ENCODE measurements around the gene NFYB.
"Not testable (repeated sequence)": the region's sequence is repeated elsewhere in the genome, so short reads cannot be mapped to it uniquely, and the experiment has no call there.

NFYB gene

DNA sequence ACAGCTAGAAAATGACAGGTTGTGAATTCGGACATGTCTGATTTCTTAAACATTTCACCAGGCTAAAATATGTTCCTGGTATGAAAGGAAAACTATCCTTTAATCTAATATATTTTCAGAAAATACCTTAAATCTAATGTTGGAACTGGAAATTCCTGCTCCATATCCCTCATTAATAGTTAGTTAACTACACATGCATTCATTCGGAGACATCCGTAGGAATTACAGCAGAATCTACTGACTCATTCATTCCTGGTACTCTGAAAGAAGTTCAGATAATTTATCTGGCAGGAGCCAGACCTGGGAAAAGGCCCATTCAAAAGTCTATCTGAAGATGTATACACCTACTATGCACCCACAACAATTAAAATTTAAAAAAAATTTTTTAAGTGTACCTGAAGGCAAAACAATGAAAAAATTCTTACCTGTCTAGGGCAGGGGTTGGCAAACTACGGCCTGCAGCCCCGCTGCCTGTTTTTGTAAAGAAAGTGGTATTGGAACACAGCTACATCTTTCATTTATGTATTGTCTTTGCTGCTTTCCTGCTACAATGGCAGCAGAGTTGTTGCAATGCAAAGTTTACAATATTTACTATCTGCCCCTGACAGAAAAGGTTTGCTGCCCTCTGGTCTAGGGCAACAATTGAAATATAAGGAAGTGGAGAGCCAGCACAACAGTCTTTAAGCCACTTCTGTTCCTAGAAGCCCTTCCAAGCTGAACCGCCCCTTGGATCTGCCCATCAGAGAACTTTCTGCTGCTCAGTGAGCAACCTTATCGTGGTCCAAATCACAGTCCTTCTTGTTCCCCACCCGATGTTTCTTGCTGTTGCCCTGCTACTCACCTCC lies 17.9 kb upstream of the NFYB start:
- no peak for DNase-seq

DNA sequence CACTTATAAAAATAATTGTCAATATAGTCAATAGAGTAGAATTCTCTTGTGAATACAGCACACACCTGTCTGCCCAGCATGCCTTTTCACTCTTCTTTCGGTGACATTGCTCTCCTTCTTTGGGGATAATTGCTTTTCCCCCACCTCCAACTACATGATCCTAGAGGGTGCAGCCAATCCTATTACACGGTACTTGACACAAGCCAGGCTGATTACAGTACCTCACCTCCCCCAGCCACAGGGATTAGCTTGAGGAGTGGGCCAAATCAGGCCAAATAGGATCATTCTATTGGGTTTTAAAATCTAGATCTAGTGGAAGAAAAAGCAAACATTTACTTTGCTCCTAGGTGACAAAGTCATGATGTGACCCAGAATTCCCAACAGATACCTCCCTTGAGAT lies 16.8 kb upstream of the NFYB start:
- DNase-seq = no peak

GRCh38 chr12:104154286-104154685 lies 16.3 kb upstream of the NFYB start:
- no peak for DNase-seq

DNA sequence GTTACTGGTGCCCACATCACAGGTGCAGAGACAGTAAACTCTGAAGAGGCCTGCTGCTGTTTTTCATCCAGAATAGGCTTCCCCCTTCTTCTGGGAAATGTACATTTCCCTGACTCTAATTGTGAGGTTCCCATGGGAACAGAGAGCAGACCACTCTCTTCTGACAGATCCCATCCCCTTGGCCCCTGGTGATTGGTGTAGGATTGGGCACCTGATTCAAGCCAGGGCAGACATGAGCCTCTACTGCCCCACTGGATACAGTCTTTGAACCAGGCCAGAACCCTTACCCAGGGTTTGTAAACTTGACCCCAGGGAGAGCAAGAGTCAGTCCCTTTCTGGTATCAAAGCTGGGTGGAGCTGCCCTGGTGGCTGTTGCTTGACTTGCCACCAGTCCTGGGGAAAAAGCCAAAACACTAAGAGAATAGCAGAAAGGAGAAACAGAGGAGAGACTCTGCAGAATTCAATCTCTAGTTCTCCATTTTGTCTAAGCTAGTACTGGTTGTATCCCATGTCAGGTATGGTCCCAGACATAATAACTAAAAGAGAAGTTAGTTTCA lies 14.8 kb upstream of the NFYB start:
- DNase-seq = no peak

DNA sequence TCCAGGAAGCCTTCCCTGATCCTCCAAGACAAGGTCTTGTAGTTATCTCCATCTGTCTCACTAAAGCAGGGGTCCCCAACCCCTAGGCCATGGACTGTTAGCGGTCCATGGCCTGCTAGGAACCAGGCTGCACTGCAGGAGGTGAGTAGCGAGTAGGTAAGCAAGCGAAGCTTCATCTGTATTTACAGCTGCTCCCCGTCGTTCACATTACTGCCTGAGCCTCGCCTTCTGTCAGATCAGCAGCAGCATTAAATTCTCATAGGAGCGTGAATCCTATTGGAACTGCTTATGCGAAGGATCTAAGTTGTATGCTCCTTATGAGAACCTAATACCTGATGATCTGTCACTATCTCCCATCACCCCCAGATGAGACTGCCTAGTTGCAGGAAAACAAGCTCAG lies 12.4 kb upstream of the NFYB start:
- DNase-seq = no peak

- DNase-seq = no peak
These were observed 9.3 kb upstream of the NFYB start for GRCh38 chr12:104147346-104147745.

DNA sequence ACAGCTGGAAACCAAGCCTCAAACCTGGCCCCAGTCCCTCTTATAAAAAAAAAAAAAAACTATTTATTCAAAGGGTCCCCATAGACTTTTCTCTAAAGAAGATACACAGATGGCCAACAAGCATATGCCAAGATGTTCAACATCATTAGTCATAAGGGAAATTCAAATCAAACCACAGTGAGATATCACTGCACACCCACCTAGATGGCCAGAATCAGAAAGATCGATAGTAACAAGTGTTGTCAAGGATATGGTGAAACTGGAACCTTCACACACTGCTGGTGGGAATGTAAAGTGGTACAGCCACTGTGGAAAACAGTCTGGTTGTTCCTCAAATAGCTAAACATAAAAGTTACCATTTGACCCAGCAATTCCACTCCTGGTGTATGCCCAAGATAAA lies 5.9 kb upstream of the NFYB start:
- no peak for DNase-seq

GRCh38 chr12:104143002-104143401 lies 5.0 kb upstream of the NFYB start:
- no peak for DNase-seq

DNA sequence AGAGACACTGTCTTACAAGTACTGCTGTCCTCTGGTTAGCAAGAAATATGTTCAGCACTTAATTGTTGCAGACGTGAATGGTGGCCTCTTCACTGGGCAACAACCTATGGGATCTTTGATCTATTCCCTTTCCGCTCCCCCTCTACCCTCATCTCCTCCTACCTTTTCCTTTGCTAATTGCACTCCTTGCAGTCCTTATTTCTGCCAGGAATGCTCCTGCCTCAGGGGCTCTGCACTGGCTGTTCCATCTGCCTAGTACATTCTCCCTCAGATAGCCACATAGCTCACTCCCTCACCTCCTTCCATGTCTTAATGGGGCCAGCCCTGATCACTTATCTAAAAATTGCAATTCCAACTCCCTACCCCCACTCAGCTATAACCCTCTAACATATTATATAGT lies 4.5 kb upstream of the NFYB start:
- DNase-seq = no peak

- no peak for DNase-seq
These were observed 765 bp upstream of the NFYB start for GRCh38 chr12:104138797-104139152.

DNA sequence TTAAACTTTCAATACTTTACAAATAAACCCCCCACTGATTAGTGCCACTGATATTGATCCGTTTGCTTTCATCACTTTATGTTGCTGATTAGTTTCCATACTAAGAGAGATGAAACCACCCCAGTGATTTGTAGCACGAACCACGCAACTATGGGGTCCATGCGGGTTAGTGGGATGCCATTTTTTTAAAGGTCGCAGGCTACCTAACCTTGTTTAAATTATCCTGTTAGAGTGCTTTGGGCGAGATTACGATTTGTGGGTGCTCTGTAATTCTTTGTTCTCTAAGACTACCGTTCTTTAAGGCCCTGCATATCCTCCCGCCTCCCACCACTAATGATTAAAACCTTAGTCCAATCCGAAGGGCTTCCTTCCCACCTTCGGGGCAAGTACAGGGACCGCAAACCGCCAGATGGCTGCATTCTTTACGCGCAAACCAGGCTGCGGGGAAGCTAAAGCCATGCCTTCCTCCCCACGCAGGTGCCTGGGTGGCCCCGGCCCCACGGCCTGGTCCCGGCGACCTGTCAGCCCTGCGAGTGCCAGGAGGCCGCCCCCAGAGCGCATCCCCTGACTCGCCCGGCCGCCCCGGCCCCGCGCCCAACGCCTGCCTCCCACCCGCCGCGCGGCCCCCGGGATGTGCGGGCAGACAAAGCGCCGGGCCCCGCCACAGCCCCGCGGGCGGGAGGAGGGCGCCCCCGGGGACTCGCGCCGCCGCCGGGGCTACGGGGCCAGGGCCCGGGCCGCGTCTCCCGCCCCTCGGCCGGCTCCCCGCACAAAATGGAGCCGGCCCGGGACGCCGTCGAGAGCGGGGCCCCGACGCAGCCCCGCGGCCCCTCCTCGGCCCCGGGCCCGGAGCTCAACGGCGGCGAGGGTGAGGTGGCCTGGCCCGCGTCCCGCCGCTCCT lies 759 bp downstream of the NFYB start:
- DNase-seq = peak; percentile 44

- DNase-seq = no peak
These were observed 1.4 kb downstream of the NFYB start for GRCh38 chr12:104136577-104136976.

DNA sequence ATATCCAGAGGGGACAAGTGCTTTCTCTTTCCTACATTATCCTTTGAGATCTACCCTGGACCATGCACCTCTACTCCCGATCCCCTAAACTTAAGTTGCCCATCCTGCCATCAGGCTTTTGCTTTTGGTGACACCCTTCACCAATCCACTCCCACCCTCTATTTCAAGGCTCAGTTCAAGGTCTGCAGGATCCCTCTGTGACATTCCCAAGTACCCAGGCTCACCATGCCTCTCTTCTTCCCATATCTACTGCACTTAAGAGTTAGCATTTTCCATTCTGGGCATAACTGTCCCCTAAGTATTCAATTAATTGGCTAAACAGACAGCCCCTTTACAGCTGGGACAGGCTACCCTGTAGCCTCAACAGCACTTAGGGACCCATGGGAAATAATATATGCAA lies 3.1 kb downstream of the NFYB start:
- no peak for DNase-seq

- no peak for DNase-seq
These were observed 4.1 kb downstream of the NFYB start for GRCh38 chr12:104133866-104134265.

DNA sequence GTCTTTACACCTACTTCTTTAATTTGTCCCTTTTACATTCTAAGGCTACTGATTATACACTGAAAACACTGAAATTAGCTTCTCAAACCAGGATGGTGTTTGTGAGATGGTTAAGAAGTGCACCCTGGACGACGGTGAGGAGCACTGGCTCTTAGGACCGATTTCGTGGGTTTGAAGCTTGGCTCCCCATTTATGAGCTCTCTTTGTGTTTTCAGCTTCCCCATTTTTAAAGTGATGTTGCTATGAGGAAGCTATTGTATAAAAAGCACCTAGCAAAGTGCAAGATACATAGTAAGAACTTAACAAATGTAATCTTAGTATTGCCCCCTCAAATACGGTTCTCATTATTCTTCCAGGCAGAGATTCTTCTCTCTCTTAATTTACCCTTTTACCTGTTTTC lies 4.7 kb downstream of the NFYB start:
- no peak for DNase-seq

DNA sequence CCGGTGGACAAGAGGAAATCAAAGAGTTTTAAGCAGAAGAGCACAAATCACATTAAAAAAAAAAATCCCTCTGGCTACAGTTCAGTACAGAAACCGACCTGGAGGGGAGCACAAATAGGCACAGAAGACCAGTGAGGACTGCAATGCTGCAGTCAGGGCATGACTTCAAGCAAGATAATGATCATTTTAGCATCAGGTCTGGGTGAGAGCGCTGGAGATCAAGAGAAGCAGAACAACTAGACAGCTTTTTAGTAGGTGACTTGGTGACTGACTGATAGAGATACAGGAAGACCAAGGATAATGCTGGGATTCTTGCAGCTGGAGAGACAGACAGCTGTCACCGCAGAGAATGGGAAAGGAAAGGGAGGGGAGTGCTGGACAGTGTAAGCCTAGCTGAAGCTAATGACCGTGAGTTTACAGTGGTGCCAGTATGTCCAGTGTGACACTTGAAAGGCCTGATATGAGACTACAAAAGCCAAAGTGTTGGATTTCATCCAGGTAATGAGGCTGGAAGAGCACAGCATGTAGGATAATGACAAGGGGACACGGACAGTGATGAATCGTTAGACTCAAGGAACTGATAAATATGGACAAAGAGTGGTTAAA lies 5.6 kb downstream of the NFYB start:
- no peak for DNase-seq

DNA sequence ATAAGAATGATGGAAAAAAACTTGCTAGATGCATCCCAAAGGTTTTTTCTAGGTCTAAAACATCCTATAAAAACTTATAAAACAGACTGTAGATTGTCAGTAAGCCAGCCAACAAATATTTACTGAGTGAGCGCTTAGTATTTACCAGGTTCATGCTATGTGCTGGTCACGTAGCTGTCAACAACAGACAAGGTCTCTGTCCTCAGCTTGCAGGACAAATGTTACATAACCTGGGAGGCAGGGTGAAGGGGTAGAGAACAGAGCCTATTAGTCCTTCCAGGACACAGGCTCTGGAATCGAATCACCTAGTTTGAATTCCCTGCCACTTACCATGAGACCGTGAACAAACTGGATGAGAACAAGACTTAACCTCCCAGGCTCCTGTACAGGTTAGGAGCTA lies 6.4 kb downstream of the NFYB start:
- no peak for DNase-seq

DNA sequence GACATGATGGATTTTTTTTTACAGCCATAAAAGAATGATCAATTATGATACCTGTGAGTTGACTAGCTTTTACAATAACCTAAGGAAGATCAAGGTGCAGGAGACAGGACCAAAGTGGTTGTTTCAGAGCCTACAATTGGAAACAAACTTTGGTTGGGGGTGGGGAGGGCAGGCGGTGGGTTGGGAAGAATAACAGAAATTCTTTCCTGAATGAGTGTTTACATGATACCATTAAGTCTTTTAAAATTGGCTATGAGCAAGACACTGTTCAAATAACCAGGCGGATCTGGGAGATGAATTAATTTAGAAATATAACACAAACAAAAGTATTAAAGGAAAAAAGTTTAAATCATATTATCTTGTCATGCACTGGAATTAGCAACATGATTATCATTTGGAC lies 7.2 kb downstream of the NFYB start:
- no peak for DNase-seq

DNA sequence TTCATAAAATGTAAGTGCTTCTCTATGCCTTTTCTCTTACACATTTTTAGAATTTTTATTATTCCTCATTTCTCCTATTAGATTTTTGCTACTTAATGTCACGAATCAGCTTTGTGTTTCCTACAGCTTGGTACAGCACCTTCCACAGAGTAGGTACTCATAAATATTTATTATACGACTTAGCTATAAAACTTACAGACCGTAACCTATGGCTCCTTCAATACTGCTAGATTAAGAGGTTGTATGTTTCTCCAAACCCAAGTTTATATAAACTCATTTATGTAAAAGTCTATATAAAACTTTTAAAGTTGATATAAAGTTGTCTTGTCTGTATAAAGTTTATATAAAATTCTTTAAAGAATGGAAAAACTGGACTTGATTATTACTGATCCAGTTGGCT lies 11.5 kb downstream of the NFYB start:
- DNase-seq = no peak

DNA sequence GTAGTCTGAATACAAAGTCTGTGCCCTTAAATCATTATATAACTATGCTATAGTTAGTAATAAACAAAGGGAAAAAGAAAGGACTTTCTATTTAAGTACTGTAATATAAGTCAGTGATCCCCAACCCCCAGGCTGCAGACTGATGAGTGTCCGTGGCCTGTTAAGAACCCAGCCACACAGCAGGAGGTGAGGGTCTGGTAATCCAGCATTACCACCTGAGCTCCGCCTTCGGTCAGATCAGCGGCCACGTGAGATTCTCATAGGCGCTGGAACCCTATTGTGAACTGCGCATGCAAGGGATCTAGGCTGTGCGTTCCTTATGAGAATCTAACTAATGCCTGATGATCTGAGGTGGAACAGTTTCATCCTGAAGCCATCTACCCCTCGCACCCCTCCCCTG lies 15.7 kb downstream of the NFYB start:
- DNase-seq = no peak

DNA sequence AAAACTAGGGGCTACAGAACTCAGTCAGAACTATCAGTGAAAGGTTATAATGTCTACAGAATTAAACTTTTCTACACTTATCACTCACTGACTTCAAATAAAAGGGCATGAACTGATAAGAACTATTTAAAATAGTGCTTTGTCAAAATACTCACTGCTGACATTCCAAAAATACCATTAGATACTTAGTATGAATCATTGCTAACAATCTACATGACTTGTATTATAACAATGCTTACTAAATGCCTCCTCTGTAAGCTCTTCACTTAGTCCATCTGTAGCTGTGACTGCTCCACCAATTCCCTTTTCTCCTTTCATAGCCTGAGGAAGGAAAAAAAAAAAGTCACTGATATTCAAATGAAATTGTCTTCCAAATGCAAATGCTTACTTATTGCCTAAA lies 17.0 kb downstream of the NFYB start:
- DNase-seq = no peak

DNA sequence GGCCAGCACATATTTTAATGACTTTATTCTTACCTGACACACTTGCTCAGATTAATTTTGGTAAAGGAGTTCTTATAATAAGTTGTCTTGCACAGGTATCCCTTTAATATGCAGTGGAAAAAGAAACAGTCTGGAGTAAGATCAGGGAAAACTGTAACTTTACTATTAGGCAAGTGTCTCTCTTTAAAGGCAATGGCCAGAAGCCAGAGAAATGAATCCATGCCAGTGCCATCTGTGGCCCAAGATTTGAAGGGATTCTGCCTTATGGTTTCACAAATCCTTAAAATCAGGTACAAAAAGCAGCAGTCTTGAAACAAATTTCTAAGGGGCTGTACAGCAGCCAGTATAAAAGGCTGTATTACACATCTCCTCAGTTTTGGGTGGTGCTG lies 22.4 kb downstream of the NFYB start:
- DNase-seq = no peak

DNA sequence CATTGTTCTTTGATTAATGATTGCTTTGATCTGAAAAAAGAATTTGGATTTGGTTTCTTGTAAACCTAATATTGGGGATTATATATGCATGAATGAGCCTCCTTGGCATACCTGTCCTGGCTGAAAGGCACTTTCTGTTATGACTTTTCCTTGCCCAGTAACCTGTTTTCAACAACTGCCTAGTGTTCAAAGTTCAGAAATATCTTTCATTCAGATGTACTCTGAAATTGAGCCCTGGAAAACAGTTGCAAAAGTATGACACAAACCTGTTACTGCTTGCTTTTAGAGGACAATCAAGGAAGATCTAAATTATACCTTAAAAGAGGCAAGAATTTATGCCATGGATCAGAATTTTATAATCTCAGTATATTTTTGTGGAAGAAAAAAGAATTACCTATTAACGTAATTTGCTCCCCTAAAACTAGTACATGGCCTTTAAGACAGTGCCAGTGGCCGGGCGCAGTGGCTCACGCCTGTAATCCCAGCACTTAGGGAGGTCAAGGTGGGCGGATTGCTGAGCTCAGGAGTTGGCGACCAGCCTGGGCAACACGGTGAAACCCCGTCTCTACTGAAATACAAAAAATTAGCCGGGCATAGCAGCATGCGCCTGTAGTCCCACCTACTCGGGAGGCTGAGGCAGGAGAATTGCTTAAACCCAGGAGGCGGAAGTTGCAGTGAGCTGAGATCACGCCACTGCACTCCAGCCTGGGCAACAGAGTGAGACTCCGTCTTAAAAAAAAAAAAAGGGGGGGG lies 23.0 kb downstream of the NFYB start:
- not testable (repeated sequence) for DNase-seq

All from stimulated activated naive CD4-positive, alpha-beta T cell treated with Interleukin-2 at 50 U/mL for 16 hours (primary cell).